Heart right ventricle (tissue), 16 donors: ENCODE measurements around the gene HDAC11. TPM values are rescaled to one million over a fixed set of nuclear protein-coding genes. Genes with fewer than 3 reads are reported as not detected.

Experiments
- ATAC-seq, 8 donors: fragments of 200-7000 bp; cut with Tn5 transposase; one replicate each; pipeline ENCODE4 v1.9.1; 2020; ENCODE audit warnings: mild to moderate bottlenecking in 8 of 8, moderate library complexity in 8 of 8, moderate number of reproducible peaks in 1 of 8
- DNase-seq, 2 donors: peaks; one replicate each; pipeline ENCODE4 v3.0.0-alpha.2; 2020
- H3K27ac ChIP-seq, 10 donors: fragments of 200-600 bp; sonication (generic) in 2 of 10; one replicate each; pipeline versions ENCODE4 v1.5.0 to v1.8.0; 2020 to 2022; ENCODE audit warnings: mild to moderate bottlenecking in 3 of 10
- H3K27me3 ChIP-seq, 7 donors: fragments of 200-600 bp; one replicate each; pipeline ENCODE4 v1.8.0; 2021 to 2022; ENCODE audit warnings: mild to moderate bottlenecking in 2 of 7
- H3K36me3 ChIP-seq, 9 donors: fragments of 200-600 bp; sonication (generic) in 1 of 9; one replicate each; pipeline versions ENCODE4 v1.5.0 to v1.8.0; 2020 to 2022; ENCODE audit warnings: mild to moderate bottlenecking in 2 of 9
- H3K4me1 ChIP-seq, 9 donors: fragments of 200-600 bp; sonication (generic) in 1 of 9; one replicate each; pipeline versions ENCODE4 v1.5.0 to v1.8.0; 2020 to 2022; ENCODE audit warnings: mild to moderate bottlenecking in 4 of 9
- H3K4me3 ChIP-seq, 10 donors: fragments of 200-600 bp; sonication (generic) in 2 of 10; one replicate each; pipeline versions ENCODE4 v1.5.0 to v1.8.0; 2020 to 2022; ENCODE audit warnings: mild to moderate bottlenecking in 7 of 10, moderate library complexity in 2 of 10
- H3K9me3 ChIP-seq, 11 donors: fragments of 200-600 bp in 10 of 11; sonication (generic) in 2 of 11; one replicate each; pipeline versions ENCODE4 v1.5.0 to v1.8.0; 2013 to 2022; ENCODE audit warnings: mild to moderate bottlenecking in 2 of 11, control low read depth in 1 of 11, moderate library complexity in 1 of 11
- WGBS, 2 donors: extraction: QIAGEN DNeasy Blood & Tissue Kit; methylation state at CpG; one replicate each; pipeline ENCODE4 v1.1.7; 2013; ENCODE audit warnings: inconsistent platforms in 1 of 2; 5-methylcytosine and 5-hydroxymethylcytosine counted together
- intact Hi-C, 10 donors: fragments of 100-400 bp; cut with DNase I; formaldehyde crosslinking; loops; one replicate each; pipeline versions ENCODE4 v1.11.1 to v1.14.2; 2022
- polyA plus RNA-seq, 2 donors: library from polyadenylated mRNA; stranded (reverse); fragments of 200-250 nt; gene quantifications; one replicate each; pipeline ENCODE4 v1.2.3, GENCODE V29; 2013
- total RNA-seq, 10 donors: library from RNA; stranded (reverse); fragmentation: NEBNext Ultra II Directional in 3 of 10; extraction: Animal tissue kit (Norgen Biotek cat#: 25700) in 3 of 10; gene quantifications; one replicate each; pipeline versions ENCODE4 v1.2.1 to v1.2.4, GENCODE V29; 2021 to 2023
- TF ChIP-seq, protein P1 (sequence below), 9 donors: fragments of 200-600 bp; sonication (generic) in 2 of 9; IDR thresholded peaks; one replicate each; pipeline versions ENCODE4 v1.5.0 to v1.8.0; 2021 to 2022; ENCODE audit warnings: antibody characterized with exemption in 9 of 9, mild to moderate bottlenecking in 5 of 9, moderate library complexity in 1 of 9
- donor health status: Arrhythmogenic right ventricular cardiomyopathy.
- donor health status: ischemic (EF 13 %, LVEDD 7.1; RV severe dilation, severe dysfunction).
- donor health status: healthy with polysubstance abuse.
- donor health status: DM: no; HTN: yes; CAD: no.
- donor health status: DM: no; HTN: no; CAD: no.
- donor health status: ischemic (EF 25% LVEDD 6.9; RV normal size, moderate dysfunction).
- donor health status: ischemic (EF 25% LVEDD 5.7; RV mildly dilated, moderate dysfunction).
- donor health status: healthy.
- donor health status: DM: yes; HTN: yes; CAD: no.
- donor health status: Ischemic cardiomyopathy.
- donor health status: ischemic (EF 35%, LVEDD 5.7; RV mildly dilated, moderate dysfunction).
- donor health status: nonischemic (EF 11% LVEDD 7.7; RV severe dilation, severe dysfunction).
- donor health status: DM: yes; HTN: yes; CAD: no.
- donor health status: PGD.
- donor health status: ischemic (EF 29% LVEDD 5.4; RV normal size, mild dysfunction).
- donor health status: nonischemic (EF 23%, LVEDD 6.1; RV moderate dilation, normal function).

Gene HDAC11
- total and polyA plus RNA-seq, 12 donors, result 15.9 to 46.0 (median 33.3) TPM

DNA sequence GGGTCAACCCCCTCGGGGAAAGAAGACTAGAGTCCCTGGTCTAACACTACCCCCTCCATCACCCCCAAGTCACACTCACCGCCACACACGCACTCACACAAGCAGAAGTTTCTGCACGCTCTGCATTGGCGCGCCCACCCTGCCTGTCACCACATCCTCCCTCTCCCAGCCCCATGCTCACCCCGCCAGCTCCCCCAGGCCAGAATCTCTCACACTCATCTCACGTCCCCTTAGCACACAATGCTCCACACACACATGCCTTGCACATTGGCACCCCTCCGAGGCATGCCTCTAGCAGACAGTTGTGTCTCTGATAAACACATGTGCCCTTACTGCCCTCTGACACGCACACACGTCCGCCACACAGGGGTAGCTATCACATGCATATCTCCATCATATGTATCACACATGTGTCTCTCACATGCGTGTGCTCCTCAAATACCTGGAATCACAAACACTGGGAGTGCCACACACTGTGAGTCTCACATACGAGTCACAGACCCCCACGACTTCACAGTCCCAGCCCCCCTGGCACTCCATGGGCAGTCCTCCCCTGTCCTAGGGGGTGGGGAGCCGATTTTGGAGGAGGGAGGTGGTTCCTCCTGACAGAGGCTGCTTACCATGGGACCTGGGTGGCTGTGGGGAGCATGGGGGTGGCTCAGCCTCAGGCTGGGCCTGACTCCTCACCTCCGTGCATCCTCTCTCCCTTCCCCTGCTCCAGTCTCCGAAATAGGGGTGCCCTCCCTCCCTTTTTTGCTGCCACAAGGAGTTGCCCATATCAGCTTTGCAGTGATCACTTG is 69.7 kb downstream of the HDAC11 start:
- ATAC-seq, result peak in 2 of 8 donors; percentile 1 to 6
- Histone ChIP-seq H3K27ac (peak overlapping the region in 9 of 10 donors; percentile 56 to 90 (median 73)), H3K27me3 (peaks cover 0 to 35% (median 17%) of the 10 kb centered on the region in 7 donors), H3K36me3 (no peaks in the 10 kb centered on the region), H3K4me3 (peak overlapping the region in 9 of 10 donors; percentile 34 to 55 (median 52)), H3K4me1 (peaks cover 14 to 75% (median 31%) of the 10 kb centered on the region in 9 donors), H3K9me3 (no peaks in the 10 kb centered on the region)
- no peak for DNase-seq
- intact Hi-C loops, result no loop called here
- 62 to 67% methylated on average over 17 to 18 of the region's 18 CpGs for WGBS, 2 donors
- TF ChIP-seq, protein P1, sequence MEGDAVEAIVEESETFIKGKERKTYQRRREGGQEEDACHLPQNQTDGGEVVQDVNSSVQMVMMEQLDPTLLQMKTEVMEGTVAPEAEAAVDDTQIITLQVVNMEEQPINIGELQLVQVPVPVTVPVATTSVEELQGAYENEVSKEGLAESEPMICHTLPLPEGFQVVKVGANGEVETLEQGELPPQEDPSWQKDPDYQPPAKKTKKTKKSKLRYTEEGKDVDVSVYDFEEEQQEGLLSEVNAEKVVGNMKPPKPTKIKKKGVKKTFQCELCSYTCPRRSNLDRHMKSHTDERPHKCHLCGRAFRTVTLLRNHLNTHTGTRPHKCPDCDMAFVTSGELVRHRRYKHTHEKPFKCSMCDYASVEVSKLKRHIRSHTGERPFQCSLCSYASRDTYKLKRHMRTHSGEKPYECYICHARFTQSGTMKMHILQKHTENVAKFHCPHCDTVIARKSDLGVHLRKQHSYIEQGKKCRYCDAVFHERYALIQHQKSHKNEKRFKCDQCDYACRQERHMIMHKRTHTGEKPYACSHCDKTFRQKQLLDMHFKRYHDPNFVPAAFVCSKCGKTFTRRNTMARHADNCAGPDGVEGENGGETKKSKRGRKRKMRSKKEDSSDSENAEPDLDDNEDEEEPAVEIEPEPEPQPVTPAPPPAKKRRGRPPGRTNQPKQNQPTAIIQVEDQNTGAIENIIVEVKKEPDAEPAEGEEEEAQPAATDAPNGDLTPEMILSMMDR (IDR thresholded peaks at IDR 0.05), result no peak

DNA sequence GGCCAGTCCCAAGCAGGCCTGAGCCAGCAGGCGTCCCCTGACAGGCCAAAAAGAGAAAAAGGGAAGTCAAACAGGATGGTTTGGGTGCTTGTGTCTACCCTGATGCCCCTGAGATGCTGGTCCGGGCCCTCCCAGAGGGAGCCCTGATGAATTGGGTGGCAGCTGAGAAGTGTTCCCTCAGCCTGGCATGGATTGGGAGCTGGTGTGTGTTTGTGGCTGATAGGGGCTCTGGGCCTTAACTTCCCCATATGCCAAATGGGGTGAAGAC is 70.3 kb downstream of the HDAC11 start:
- Histone ChIP-seq H3K4me3 (peak overlapping the region in 9 of 10 donors; percentile 34 to 55 (median 52)), H3K9me3 (no peaks in the 10 kb centered on the region), H3K36me3 (no peaks in the 10 kb centered on the region), H3K4me1 (peaks cover 14 to 78% (median 31%) of the 10 kb centered on the region in 9 donors), H3K27ac (peak overlapping the region in 6 of 10 donors; percentile 61 to 90 (median 70)), H3K27me3 (peaks cover 0 to 35% (median 17%) of the 10 kb centered on the region in 7 donors)
- DNase-seq (no peak), ATAC-seq (no peak)
- intact Hi-C loops, result no loop called here
- TF ChIP-seq, protein P1 (IDR thresholded peaks at IDR 0.05), result no peak
- WGBS, 2 donors, result 49 to 71% methylated on average over 2 of the region's 2 CpGs

DNA sequence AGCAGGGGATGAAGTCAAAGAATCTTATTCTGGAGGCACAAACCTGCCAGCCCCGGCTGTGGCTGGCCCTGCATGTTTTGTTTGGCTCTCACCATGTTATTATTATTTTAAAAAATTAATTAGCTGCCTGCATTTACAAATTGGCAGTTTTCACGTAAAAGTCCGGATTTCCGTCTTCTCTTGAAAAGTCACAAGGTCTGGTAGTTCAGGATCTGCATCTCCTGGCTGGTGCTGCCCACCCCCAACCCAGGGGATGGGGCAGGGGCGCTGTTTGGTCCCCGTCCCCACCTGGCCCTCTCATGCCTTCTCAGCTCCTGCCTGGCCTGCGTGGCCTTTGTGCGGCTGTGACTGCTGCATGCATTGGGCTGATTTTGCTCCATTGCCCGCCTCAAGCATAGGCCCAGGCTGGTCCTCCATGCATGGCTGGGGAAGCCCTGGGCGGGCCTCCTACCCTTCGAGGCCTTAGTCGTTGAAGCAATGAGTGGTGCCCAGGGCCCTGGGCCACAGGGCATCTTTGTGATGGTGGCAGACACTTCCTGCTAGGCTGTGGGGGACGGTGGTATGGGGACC is 70.8 kb downstream of the HDAC11 start:
- DNase-seq, result no peak
- 68 to 71% methylated on average over 13 of the region's 13 CpGs for WGBS, 2 donors
- TF ChIP-seq, protein P1 (IDR thresholded peaks at IDR 0.05), result no peak
- peaks cover 0 to 35% (median 17%) of the 10 kb centered on the region in 7 donors for H3K27me3 ChIP-seq
- no peaks in the 10 kb centered on the region for H3K36me3 ChIP-seq
- peak overlapping the region in 6 of 10 donors; percentile 27 to 90 (median 70) for H3K27ac ChIP-seq
- no peaks in the 10 kb centered on the region for H3K9me3 ChIP-seq
- no peak for ATAC-seq
- intact Hi-C loops, result no loop called here
- H3K4me3 ChIP-seq, result peak overlapping the region in 9 of 10 donors; percentile 34 to 55 (median 52)
- H3K4me1 ChIP-seq, result peaks cover 14 to 80% (median 31%) of the 10 kb centered on the region in 9 donors

DNA sequence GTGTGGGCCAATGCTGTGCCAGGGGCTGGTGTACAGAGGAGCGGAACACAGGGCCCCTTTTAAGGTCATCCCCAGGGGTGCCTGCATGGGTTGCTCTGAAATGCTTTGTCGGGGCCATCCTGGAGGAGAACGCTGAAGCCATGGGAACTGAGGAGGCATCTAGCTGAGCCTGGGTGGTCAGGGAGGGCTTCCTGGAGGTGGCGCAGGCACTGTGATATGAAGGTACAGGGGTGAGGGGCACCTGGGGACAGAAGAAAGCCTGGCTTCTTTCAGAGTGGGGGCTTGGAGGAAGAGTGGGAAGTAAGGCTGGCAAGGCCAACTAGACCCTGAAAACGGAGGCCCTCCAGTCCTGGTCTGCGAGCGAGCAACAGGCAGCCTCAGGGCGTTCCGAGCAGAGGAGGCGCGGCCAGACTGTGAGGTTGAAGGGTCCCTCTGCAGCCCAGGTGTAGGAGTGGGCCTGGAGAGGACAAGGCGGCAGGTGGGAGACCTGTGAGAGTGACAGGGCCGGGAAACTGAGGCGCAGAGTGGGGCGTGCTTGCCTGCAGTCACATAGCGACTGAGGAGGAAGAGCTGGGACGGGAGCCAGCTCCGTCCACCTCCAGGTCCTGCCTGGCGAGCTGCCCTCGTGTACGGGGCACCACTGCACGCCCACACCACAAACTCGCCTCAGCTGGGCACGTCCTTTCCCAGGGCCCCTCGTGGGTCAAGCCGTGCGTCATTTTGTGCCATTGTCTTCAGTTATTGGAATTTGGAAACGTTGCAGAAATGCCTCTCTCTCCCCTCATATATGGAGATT is 72.9 kb downstream of the HDAC11 start:
- Histone ChIP-seq H3K36me3 (no peaks in the 10 kb centered on the region), H3K9me3 (no peaks in the 10 kb centered on the region), H3K4me1 (peaks cover 0 to 79% (median 23%) of the 10 kb centered on the region in 9 donors), H3K4me3 (peak overlapping the region in 7 of 10 donors; percentile 1 to 53 (median 21)), H3K27me3 (peaks cover 0 to 27% (median 10%) of the 10 kb centered on the region in 7 donors), H3K27ac (peak overlapping the region in 7 of 10 donors; percentile 10 to 65 (median 49))
- WGBS, 2 donors, result 62 to 70% methylated on average over 28 of the region's 28 CpGs
- TF ChIP-seq, protein P1 (IDR thresholded peaks at IDR 0.05), result no peak
- DNase-seq, result no peak
- intact Hi-C loops, result no loop called here
- ATAC-seq, result peak in 4 of 8 donors; percentile 11 to 36 (median 24)
